ENCODE measurements around the gene AP1G2.
"Not testable (repeated sequence)": the region's sequence is repeated elsewhere in the genome, so short reads cannot be mapped to it uniquely, and the experiment has no call there.

AP1G2 gene

GRCh38 chr14:23600806-23601205, 33.2 kb upstream of the AP1G2 start:
- in situ Hi-C loops (cut with HindIII; ENCODE audit: low sequenced_read_pairs) = no loop called here

DNA sequence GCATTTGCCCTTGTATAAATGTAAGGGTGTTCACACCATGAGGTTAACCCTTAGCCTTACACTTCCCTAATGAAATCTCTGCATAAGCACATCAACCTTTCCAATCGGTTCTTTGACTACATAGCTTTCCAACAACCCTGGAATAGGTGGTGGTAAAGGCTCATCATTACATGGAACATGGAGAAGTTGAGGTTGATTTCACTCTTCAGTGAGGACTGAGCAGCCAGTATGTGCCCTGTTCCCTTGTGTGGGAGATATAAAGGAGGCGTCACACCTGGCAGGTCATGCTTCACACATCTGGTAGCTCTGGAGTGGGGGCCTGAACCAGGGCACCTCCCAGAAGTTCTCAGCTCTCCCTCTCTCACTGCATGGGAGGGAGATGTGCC, 32.7 kb upstream of the AP1G2 start:
- in situ Hi-C loops (cut with HindIII; ENCODE audit: low sequenced_read_pairs) = no loop called here

GRCh38 chr14:23594191-23594590, 26.6 kb upstream of the AP1G2 start:
- in situ Hi-C loops (cut with HindIII; ENCODE audit: low sequenced_read_pairs) = not testable (repeated sequence)

DNA sequence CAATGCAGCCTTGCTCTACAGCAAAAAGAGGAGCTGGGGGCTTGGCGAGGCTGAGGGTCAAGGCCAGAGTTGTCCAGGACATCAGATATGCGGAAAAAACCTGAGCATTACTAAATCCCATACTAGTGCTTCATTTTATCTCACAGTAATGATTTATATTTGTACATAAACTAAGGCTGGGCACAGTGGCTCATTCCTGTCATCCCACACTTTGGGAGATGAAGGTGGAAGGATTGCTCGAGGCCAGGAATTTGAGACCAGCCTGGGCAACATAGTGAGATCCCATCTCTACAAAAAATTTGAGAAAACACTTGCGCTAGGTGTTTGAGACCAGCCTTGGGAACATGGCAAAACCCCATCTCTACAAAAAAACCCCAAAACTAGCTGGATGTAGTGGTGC, 22.6 kb upstream of the AP1G2 start:
- in situ Hi-C loops (cut with HindIII; ENCODE audit: low sequenced_read_pairs) = no loop called here

DNA sequence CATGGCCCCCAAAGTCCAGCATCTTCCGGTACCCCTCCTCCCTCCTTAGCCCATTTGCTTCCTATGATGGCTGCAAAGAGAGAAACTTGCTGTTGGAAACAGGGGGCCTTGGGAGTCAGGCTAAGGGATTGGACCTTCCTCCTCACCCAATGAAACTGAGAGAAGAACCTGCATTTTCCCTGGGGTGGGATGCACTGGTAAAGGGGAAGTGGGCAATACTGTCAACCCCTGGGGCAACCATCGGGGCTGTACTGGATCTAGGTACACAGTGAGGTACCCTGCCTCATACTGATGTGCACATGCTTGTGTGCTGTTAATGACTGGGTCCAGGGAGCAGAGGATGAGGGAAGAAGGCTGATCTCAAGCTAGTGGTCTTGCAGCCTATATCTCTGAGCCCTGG, 22.0 kb upstream of the AP1G2 start:
- in situ Hi-C loops (cut with HindIII; ENCODE audit: low sequenced_read_pairs) = no loop called here

DNA sequence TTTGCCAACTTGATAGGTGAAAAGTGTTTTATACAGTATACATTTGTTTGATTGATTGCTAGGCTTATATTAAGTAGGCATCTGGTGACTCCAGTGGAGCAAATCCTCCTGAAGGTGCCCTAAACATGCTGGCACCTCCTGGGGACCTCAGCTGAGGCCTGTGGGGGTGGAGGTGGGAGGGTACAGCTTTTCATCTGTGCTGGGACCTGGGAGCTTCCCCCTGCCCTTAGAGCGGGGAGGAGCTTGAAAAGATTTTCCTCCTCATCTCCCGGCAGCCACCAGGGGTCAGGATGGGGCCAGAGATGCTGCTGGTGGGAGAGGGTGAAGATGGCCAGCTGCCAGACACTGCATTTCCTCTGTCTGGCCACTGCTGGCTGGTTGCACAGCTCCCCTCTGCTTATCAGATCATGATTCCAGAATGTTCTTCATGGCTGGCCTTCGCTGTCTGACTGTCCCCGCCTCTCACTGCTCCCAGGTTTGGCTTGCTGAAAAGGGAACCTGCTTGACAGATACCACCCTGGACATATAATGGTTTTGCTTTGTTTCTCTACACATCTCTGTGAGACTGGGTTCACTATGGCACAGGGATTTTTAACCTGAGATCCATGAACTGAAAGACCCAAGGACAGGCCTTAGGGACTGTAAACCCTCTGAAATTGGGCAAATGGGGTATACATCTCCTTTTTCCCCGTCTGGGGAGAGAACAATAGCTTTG, 21.4 kb upstream of the AP1G2 start:
- in situ Hi-C loops (cut with HindIII; ENCODE audit: low sequenced_read_pairs) = no loop called here

DNA sequence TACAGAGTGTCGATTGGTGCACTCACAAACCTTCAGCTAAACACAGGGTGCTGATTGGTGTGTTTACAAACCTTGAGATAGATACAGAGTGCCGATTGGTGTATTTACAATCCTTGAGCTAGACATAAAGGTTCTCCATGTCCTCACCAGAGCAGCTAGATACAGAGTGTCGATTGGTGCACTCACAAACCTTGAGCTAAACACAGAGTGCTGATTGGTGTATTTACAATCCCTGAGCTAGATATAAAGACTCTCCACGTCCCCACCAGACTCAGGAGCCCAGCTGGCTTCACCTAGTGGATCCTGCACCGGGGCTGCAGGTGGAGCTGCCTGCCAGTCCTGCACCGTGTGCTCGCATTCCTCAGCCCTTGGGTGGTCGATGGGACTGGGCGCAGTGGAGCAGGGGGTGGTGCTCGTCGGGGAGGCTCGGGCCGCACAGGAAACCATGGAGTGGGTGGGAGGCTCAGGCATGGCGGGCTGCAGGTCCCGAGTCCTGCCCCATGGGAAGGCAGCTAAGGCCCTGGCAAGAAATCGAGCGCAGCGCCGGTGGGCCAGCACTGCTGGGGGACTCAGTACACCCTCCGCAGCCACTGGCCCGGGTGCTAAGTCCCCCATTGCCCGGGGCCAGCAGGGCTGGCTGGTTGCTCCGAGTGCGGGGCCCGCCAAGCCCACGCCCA, 17.1 kb upstream of the AP1G2 start:
- in situ Hi-C loops (cut with HindIII; ENCODE audit: low sequenced_read_pairs) = not testable (repeated sequence)

DNA sequence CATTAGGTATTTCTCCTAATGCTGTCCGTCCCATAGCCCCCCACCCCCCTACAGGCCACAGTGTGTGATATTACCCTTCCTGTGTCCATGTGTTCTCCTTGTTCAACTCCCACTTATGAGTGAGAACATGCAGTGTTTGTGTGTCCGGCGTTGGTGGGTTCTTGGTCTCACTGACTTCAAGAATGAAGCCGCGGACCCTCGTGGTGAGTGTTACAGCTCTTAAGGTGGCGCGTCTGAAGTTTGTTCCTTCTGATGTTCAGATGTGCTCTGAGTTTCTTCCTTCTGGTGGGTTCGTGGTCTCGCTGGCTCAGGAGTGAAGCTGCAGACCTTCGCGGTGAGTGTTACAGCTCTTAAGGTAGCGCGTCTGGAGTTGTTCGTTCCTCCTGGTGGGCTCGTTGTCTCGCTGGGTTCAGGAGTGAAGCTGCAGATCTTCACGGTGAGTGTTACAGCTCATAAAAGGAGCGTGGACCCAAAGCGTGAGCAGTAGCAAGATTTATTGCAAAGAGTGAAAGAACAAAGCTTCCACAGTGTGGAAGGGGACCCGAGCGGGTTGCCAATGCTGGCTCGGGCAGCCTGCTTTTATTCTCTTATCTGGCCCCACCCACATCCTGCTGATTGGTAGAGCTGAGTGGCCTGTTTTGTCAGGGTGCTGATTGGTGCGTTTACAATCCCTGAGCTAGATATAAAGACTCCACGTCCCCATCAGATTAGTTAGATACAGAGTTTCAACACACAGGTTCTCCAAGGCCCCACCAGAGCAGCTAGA, 16.4 kb upstream of the AP1G2 start:
- in situ Hi-C loops (cut with HindIII; ENCODE audit: low sequenced_read_pairs) = not testable (repeated sequence)

- in situ Hi-C loops (cut with HindIII; ENCODE audit: low sequenced_read_pairs) = no loop called here
Observed at GRCh38 chr14:23582906-23583760, 15.5 kb upstream of the AP1G2 start.

DNA sequence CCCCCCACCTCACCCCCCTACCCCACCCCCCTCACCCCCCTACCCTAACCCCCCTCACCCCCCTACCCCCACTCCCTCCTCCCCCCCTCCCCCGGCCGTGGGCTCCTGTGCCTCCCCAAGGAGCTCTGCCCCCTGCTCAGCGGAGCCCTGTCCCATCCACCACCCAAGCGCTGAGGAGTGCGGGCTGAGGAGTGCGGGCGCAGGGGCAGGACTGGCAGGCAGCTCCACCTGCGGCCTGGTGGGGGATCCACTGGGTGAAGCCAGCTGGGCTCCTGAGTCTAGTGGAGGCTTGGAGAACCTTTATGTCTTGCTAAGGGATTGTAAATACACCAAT, 13.3 kb upstream of the AP1G2 start:
- in situ Hi-C loops (cut with HindIII; ENCODE audit: low sequenced_read_pairs) = no loop called here

DNA sequence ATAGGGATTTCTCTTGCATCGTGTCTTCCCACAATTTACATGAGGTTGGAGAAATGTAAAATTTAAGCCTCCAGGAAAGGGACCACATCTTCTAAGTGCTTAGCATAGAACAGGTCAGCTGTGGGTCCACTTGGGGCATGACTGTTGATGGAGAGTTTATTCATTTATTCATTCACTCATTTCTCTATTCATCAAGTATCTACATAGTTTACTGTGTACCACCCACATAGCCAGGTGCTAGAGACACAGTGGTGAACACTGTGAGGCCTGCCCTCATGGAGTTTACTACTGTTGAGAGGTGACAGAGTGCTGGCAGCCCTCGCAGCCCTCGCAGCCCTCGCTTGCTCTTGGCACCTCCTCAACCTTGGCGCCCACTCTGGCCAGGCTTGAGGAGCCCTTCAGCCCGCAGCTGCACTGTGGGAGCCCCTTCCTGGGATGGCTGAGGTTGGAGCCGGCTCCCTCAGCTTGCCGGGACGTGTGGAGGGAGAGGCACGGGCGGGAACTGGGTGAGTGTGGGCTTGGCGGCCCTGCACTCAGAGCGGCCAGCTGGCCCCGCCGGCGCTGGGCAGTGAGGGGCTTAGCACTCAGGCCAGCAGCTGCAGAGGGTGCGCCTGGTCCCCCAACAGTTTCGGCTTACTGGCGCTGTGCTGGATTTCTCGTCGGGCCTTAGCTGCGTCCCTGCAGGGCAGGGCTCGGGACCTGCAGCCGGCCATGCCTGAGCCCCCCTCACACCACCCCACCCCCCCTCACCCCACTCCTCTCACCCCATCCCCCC, 12.7 kb upstream of the AP1G2 start:
- in situ Hi-C loops (cut with HindIII; ENCODE audit: low sequenced_read_pairs) = no loop called here

- in situ Hi-C loops (cut with HindIII; ENCODE audit: low sequenced_read_pairs) = no loop called here
Observed at GRCh38 chr14:23579739-23580138, 12.1 kb upstream of the AP1G2 start.

DNA sequence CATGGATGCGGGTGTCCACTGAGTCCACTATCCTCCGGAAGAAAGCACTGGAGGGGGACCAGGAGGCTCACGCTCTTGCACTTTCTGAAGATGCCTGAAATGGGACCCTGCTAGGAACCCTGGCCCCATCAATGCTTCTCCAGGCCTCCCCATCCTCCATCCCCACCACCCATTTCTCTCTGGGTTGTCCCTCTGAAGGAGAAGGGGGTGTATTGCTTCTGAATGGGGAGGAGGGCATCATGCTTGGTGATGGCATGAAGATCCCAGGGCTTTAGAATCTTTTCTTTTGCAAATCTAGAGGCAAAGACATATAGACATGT, 11.7 kb upstream of the AP1G2 start:
- in situ Hi-C loops (cut with HindIII; ENCODE audit: low sequenced_read_pairs) = no loop called here

GRCh38 chr14:23578560-23579310, 11.1 kb upstream of the AP1G2 start, which contains the start of gene JPH4:
Gene JPH4 (minus strand): TSS chr14:23578790. CDS start chr14:23577453, 1,337 bp downstream.
- in situ Hi-C loops (cut with HindIII; ENCODE audit: low sequenced_read_pairs) = no loop called here

GRCh38 chr14:23577710-23578392, 10.3 kb upstream of the AP1G2 start:
- in situ Hi-C loops (cut with HindIII; ENCODE audit: low sequenced_read_pairs) = no loop called here

GRCh38 chr14:23577004-23577681, 9.6 kb upstream of the AP1G2 start:
- in situ Hi-C loops (cut with HindIII; ENCODE audit: low sequenced_read_pairs) = no loop called here

GRCh38 chr14:23573384-23574015, 5.9 kb upstream of the AP1G2 start:
- in situ Hi-C loops (cut with HindIII; ENCODE audit: low sequenced_read_pairs) = no loop called here

DNA sequence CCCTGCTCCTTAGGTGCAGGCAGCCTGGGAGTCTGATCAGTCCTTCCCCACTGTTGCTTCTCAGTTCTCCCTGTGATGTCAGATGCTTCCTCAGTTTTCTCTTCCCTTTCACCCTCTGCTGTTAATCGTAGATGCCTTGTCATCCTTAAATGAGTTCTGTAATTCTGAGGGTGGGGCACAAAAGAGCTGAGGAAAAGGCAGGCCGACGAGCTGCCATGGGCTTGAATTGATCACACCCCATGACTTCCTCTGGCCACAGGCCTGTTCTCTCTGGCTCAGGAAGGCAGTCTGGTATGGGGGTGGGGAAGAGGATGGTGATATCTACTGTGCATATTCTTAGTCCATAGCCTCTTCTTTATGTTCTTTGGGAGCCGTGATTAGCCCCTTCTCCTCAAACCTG, 5.2 kb upstream of the AP1G2 start:
- in situ Hi-C loops (cut with HindIII; ENCODE audit: low sequenced_read_pairs) = no loop called here

Measured in endothelial cell of hepatic sinusoid (primary cell).